MCF 10A (cell line): Measurements from ENCODE around the gene HES6. TPM values are rescaled to one million over a fixed set of nuclear protein-coding genes. Genes with fewer than 3 reads are reported as not detected.
A peak's percentile ranks its signal among the peaks of the same experiment; 100 is the strongest.

ENCODE experiments used
- BruUV-seq: library from RNA; stranded (reverse); fragments of 400-500 nt; replicated peaks from 2 replicates; lab custom pipeline; 2021; lab: Mats Ljungman, UMichigan
- CTCF ChIA-PET: fragments of 300-600 bp; sonication (Branson Sonifier 250); formaldehyde crosslinking; extraction: SDS; loops from one replicate; lab custom pipeline; 2021; ENCODE audit warnings: antibody characterized with exemption, inconsistent platforms; lab: Yijun Ruan, JAX
- POLR2A ChIA-PET: fragments of 300-600, 350-650 bp; sonication (Branson Sonifier 250); formaldehyde crosslinking; extraction: SDS; loops from one replicate; lab custom pipeline; 2020; ENCODE audit warnings: antibody characterized with exemption, inconsistent platforms; lab: Yijun Ruan, JAX
- DNase-seq: peaks from one replicate; pipeline ENCODE4 v3.0.0-alpha.2; 2018; ENCODE audit not compliant: unreplicated experiment
- H3K27ac Mint-ChIP-seq: one replicate; pipeline ENCODE4 v1.8.0; 2022; ENCODE audit warnings: mild to moderate bottlenecking, low read depth, mixed read lengths; ENCODE audit not compliant: unreplicated experiment
- H3K27me3 Mint-ChIP-seq: one replicate; pipeline ENCODE4 v1.8.0; 2022; ENCODE audit warnings: mixed read lengths; ENCODE audit not compliant: insufficient read depth, unreplicated experiment
- H3K36me3 Mint-ChIP-seq: one replicate; pipeline ENCODE4 v1.8.0; 2022; ENCODE audit warnings: mild to moderate bottlenecking, moderate library complexity, mixed read lengths; ENCODE audit not compliant: insufficient read depth, unreplicated experiment
- H3K4me1 Mint-ChIP-seq: one replicate; pipeline ENCODE4 v1.8.0; 2022; ENCODE audit warnings: mixed read lengths; ENCODE audit not compliant: insufficient read depth, unreplicated experiment
- H3K4me3 Mint-ChIP-seq: one replicate; pipeline ENCODE4 v1.8.0; 2022; ENCODE audit warnings: mild to moderate bottlenecking, moderate library complexity, mixed read lengths; ENCODE audit not compliant: unreplicated experiment
- H3K9me3 Mint-ChIP-seq: one replicate; pipeline ENCODE4 v1.8.0; 2022; ENCODE audit warnings: mixed read lengths; ENCODE audit not compliant: unreplicated experiment
- intact Hi-C: fragments of 100-400 bp; cut with micrococcal nuclease; formaldehyde crosslinking; loops from 2 replicates; pipeline ENCODE4 v1.14.1; 2022
- total RNA-seq: library from RNA; stranded (reverse); gene quantifications from 2 replicates; pipeline ENCODE4 v1.2.3, GENCODE V29; 2022
- TF ChIP-seq, protein P1 (sequence below): fragments of 200-600 bp; IDR thresholded peaks from one replicate; pipeline ENCODE4 v1.8.0; 2022; ENCODE audit warnings: antibody characterized with exemption, mild to moderate bottlenecking; ENCODE audit not compliant: unreplicated experiment

Gene HES6
- total RNA-seq, 1 experiment from 2014 or later, result 19.7 TPM

DNA sequence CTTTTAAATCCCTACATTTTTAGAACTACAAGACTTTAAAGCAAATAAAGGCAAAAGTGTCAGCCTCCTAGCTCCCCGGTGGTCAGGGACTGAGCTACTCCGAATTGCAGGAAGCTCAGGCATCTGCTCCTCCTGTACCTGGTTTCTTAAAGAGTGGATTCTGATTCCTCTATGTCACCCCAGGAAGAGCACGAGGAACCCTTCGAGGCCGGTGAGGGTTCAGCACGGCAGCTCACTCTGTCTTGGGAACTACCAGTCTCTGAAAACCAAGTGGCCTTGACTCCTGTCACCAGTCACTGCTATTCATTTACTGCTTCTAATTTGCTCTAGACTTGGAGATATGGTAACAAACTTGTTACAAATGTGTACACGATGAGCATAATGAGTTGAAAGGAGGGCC is 46.3 kb upstream of the HES6 start:
- intact Hi-C loops, result loop anchor here (2.0 kb wide), 1 partner anchor 29 kb away; no protein-coding TSS in a partner anchor
- TF ChIP-seq, protein P1, sequence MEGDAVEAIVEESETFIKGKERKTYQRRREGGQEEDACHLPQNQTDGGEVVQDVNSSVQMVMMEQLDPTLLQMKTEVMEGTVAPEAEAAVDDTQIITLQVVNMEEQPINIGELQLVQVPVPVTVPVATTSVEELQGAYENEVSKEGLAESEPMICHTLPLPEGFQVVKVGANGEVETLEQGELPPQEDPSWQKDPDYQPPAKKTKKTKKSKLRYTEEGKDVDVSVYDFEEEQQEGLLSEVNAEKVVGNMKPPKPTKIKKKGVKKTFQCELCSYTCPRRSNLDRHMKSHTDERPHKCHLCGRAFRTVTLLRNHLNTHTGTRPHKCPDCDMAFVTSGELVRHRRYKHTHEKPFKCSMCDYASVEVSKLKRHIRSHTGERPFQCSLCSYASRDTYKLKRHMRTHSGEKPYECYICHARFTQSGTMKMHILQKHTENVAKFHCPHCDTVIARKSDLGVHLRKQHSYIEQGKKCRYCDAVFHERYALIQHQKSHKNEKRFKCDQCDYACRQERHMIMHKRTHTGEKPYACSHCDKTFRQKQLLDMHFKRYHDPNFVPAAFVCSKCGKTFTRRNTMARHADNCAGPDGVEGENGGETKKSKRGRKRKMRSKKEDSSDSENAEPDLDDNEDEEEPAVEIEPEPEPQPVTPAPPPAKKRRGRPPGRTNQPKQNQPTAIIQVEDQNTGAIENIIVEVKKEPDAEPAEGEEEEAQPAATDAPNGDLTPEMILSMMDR, result no peak
- Mint-ChIP-seq H3K4me1 (peaks cover 58% of the 10 kb centered on the region), H3K4me3 (peak overlapping the region; percentile 74), H3K36me3 (peaks cover 12% of the 10 kb centered on the region), H3K27me3 (no peaks in the 10 kb centered on the region), H3K27ac (peak overlapping the region; percentile 99), H3K9me3 (no peaks in the 10 kb centered on the region)
- ChIA-PET POLR2A (interaction anchor here (0.6 to 8.9 kb wide), 17 partner anchors 13 to 1195 kb away, joined by 3 to 139 read pairs (median 3); partner anchors contain the start of genes HES6 and TRAF3IP1), CTCF (interaction anchor here (0.9 to 3.8 kb wide), 5 partner anchors 18 to 57 kb away, joined by 3 to 14 read pairs (median 4); no protein-coding TSS in a partner anchor)
- BruUV-seq, result no TSS peak
- DNase-seq, result no peak

DNA sequence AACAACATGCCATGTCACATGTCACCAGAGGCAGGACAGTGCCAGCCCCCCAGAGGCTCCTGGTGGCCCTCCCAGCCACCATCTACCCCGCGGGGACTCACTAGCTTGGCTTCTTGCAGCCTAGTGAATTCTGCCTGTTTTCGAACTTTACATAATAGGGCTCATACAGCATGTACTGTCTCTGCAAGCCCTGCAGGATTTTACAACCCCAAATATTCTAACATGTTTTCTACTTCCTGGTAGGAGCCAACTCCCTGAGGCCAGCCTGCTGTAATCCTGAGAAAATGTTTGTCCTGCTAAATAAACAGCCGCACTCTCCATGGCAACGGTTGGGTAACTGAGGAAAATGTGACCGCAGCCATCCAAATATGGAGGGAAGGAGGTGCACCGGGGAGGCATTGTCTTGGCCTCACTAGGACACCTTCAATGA is 45.8 kb upstream of the HES6 start:
- Mint-ChIP-seq H3K36me3 (peaks cover 12% of the 10 kb centered on the region), H3K9me3 (no peaks in the 10 kb centered on the region), H3K4me3 (peak overlapping the region; percentile 74), H3K27me3 (no peaks in the 10 kb centered on the region), H3K27ac (peak overlapping the region; percentile 99), H3K4me1 (peaks cover 55% of the 10 kb centered on the region)
- TF ChIP-seq, protein P1, result no peak
- intact Hi-C loops, result loop anchor here (2.0 kb wide), 1 partner anchor 29 kb away; no protein-coding TSS in a partner anchor
- CTCF ChIA-PET, result interaction anchor here (0.6 to 3.8 kb wide), 6 partner anchors 18 to 90 kb away, joined by 3 to 14 read pairs (median 4); no protein-coding TSS in a partner anchor
- peak; percentile 98 for DNase-seq
- BruUV-seq, result no TSS peak
- POLR2A ChIA-PET, result interaction anchor here (0.6 to 8.9 kb wide), 13 partner anchors 11 to 252 kb away, joined by 3 to 139 read pairs (median 4); partner anchors contain the start of gene TRAF3IP1

GRCh38 chr2:238284802-238285515 is 45.1 kb upstream of the HES6 start:
- no peak for DNase-seq
- intact Hi-C loops, result no loop called here
- no TSS peak for BruUV-seq
- H3K4me3 Mint-ChIP-seq, result peak overlapping the region; percentile 74
- H3K36me3 Mint-ChIP-seq, result peaks cover 12% of the 10 kb centered on the region
- ChIA-PET CTCF (interaction anchor here (0.6 to 3.8 kb wide), 7 partner anchors 19 to 595 kb away, joined by 3 to 14 read pairs (median 3); no protein-coding TSS in a partner anchor), POLR2A (interaction anchor here (0.6 to 8.9 kb wide), 11 partner anchors 11 to 188 kb away, joined by 3 to 139 read pairs (median 5); partner anchors contain the start of gene TRAF3IP1)
- H3K27me3 Mint-ChIP-seq, result no peaks in the 10 kb centered on the region
- H3K9me3 Mint-ChIP-seq, result no peaks in the 10 kb centered on the region
- H3K4me1 Mint-ChIP-seq, result peaks cover 48% of the 10 kb centered on the region
- peak overlapping the region; percentile 99 for H3K27ac Mint-ChIP-seq
- TF ChIP-seq, protein P1, result no peak
